ENCODE data around the gene CHPF. TPM values are rescaled to one million over a fixed set of nuclear protein-coding genes. Genes with fewer than 3 reads are reported as not detected.
A peak's percentile ranks its signal among the peaks of the same experiment; 100 is the strongest.

Gene CHPF
- total RNA-seq (100 to 1,000 TPM in 2 of 4 donors, 10 to 100 TPM in 2; 92.6 to 145 (median 101) TPM), polyA plus RNA-seq (115 TPM)
- long read RNA-seq, donor 1, transcript CHPF-201 (4 exons, 3,013 nt): major isoform, 220 of 506 reads
- long read RNA-seq, donor 1, partial matches to known transcripts: 265 of 506 reads
- long read RNA-seq, donor 1, other reads (novel, unspliced or antisense): 17 of 506 reads
- long read RNA-seq, donor 2, transcript CHPF-201 (4 exons, 3,013 nt): major isoform, 175 of 305 reads
- long read RNA-seq, donor 2, transcript CHPF-202 (2 exons, 1,079 nt): minor isoform, 5 of 305 reads
- long read RNA-seq, donor 2, partial matches to known transcripts: 99 of 305 reads
- long read RNA-seq, donor 2, other reads (novel, unspliced or antisense): 25 of 305 reads
- long read RNA-seq, donor 3, transcript CHPF-201 (4 exons, 3,013 nt): major isoform, 129 of 282 reads
- long read RNA-seq, donor 3, transcript CHPF-202 (2 exons, 1,079 nt): minor isoform, 6 of 282 reads
- long read RNA-seq, donor 3, partial matches to known transcripts: 146 of 282 reads
- long read RNA-seq, donor 3, other reads (novel, unspliced or antisense): 1 of 282 reads
- long read RNA-seq, donor 4, transcript CHPF-201 (4 exons, 3,013 nt): major isoform, 179 of 349 reads
- long read RNA-seq, donor 4, partial matches to known transcripts: 156 of 349 reads
- long read RNA-seq, donor 4, other reads (novel, unspliced or antisense): 11 of 349 reads

DNA sequence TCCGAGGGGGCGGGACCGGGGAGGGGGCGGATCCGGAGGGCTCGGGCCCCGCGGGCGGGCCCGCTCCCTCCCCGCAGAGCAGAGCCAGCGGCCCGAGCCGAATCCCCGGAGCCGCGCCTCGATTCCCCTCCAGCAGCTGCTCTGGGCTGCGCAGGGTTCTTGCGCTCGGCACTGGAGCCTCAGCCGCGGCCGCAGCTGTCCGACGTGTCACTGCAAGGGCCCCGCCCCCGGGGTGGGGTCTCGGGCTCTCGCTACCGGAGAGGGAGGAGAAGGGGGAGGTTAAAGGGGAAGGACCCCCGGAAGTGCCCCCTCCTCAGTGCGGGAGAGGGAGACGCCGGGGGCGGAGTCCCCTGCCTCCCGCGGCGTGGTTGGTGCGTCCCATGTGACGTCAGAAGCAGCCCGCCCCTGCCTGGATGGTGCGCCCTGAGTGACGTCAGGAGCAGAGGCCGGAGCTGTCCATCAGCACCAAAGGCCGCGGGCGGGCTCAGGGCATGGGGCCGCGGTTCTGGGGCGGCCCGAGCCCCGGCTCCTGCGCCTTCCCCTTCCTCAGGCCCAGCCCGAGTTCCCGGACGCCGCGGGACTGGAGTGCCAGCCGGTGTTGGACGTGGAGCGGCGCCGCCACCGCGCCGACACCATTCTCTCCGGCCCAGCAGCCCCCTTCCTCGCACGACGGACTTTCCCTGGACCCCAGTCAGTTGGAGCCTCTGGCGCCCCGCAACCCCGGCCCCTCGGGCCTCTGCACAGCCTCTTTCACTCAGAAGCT, at the start of gene CHPF, which contains the start of gene TMEM198:
Gene CHPF (minus strand): TSS at position 214 of the 763 bp plus-strand sequence. CDS start 271 bp downstream, outside the sequence.
Gene TMEM198 (plus strand): TSS at position 433 of the 763 bp plus-strand sequence. CDS start 700 bp downstream, outside the sequence.
- ATAC-seq: peak; percentile 93 to 95
- WGBS: under 1% methylated on average over 74 of the region's 75 CpGs
- H3K4me1 ChIP-seq (ENCODE audit: control insufficient read depth, insufficient read depth, low read length): no peaks in the 10 kb centered on the region
- intact Hi-C loops (cut with DNase I): loop anchor here in 3 of 4 donors (5.0 to 10.0 kb wide), 3 partner anchors 99 to 151 kb away; no protein-coding TSS in a partner anchor
- no peaks in the 10 kb centered on the region for H3K27me3 ChIP-seq (ENCODE audit: control insufficient read depth, insufficient read depth)
- peak within 1 kb of the TSS; percentile 81 for H3K4me3 ChIP-seq (ENCODE audit: low read length)
- no peaks in the 10 kb centered on the region for H3K9me3 ChIP-seq (ENCODE audit: control insufficient read depth, low read length)
- peak; percentile 99 to 100 (median 99) for DNase-seq
- peak within 1 kb of the TSS; percentile 71 for H3K27ac ChIP-seq (ENCODE audit: low read length)

DNA sequence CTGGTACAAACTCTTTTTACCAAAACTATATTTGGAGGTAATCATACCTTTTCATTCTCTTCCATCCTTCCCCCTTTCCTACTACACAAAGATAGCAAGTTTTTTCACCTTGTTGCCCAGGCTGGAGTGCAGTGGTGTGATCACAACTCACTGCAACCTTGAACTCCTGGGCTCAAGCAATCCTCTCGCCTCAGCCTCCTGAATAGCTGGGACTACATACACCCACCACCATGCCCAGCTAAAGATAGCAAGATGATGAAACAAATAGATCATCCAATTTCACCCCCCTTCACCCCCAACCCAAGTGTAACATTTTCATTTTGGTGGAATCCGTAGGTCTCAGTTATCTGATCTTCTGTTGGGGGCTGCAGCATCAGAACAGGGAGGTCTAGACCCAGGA, 49.5 kb upstream of the CHPF start:
- DNase-seq: no peak
- H3K9me3 ChIP-seq (ENCODE audit: control insufficient read depth, low read length): no peaks in the 10 kb centered on the region
- H3K27me3 ChIP-seq (ENCODE audit: control insufficient read depth, insufficient read depth): no peaks in the 10 kb centered on the region
- 84% methylated on average over 2 of the region's 2 CpGs for WGBS
- H3K4me3 ChIP-seq (ENCODE audit: low read length): no peak overlapping the region
- no peaks in the 10 kb centered on the region for H3K4me1 ChIP-seq (ENCODE audit: control insufficient read depth, insufficient read depth, low read length)
- intact Hi-C loops (cut with DNase I): loop anchor here in 1 of 4 donors (2.0 kb wide), 1 partner anchor 18 kb away; no protein-coding TSS in a partner anchor
- no peak for ATAC-seq
- H3K27ac ChIP-seq (ENCODE audit: low read length): peak overlapping the region; percentile 17

- DNase-seq (no peak), ATAC-seq (no peak)
- Histone ChIP-seq H3K27me3 (ENCODE audit: control insufficient read depth, insufficient read depth) (no peaks in the 10 kb centered on the region), H3K4me1 (ENCODE audit: control insufficient read depth, insufficient read depth, low read length) (no peaks in the 10 kb centered on the region), H3K9me3 (ENCODE audit: control insufficient read depth, low read length) (no peaks in the 10 kb centered on the region), H3K27ac (ENCODE audit: low read length) (peak overlapping the region; percentile 17), H3K4me3 (ENCODE audit: low read length) (no peak overlapping the region)
- 73% methylated on average over 6 of the region's 6 CpGs for WGBS
- intact Hi-C loops (cut with DNase I): loop anchor here in 1 of 4 donors (2.0 kb wide), 1 partner anchor 18 kb away; no protein-coding TSS in a partner anchor
Measured at GRCh38 chr2:219592736-219593135, 49.1 kb upstream of the CHPF start.

- WGBS: 66% methylated on average over 4 of the region's 4 CpGs
- intact Hi-C loops (cut with DNase I): no loop called here
- no peak for DNase-seq
- Histone ChIP-seq H3K4me1 (ENCODE audit: control insufficient read depth, insufficient read depth, low read length) (no peaks in the 10 kb centered on the region), H3K27ac (ENCODE audit: low read length) (no peak overlapping the region), H3K9me3 (ENCODE audit: control insufficient read depth, low read length) (no peaks in the 10 kb centered on the region), H3K27me3 (ENCODE audit: control insufficient read depth, insufficient read depth) (no peaks in the 10 kb centered on the region), H3K4me3 (ENCODE audit: low read length) (no peak overlapping the region)
- ATAC-seq: no peak
Measured at GRCh38 chr2:219591091-219591490, 47.5 kb upstream of the CHPF start.

GRCh38 chr2:219581346-219581745, 37.7 kb upstream of the CHPF start:
- ATAC-seq: no peak
- Histone ChIP-seq H3K4me1 (ENCODE audit: control insufficient read depth, insufficient read depth, low read length) (no peaks in the 10 kb centered on the region), H3K4me3 (ENCODE audit: low read length) (no peak overlapping the region), H3K27ac (ENCODE audit: low read length) (no peak overlapping the region), H3K9me3 (ENCODE audit: control insufficient read depth, low read length) (no peaks in the 10 kb centered on the region), H3K27me3 (ENCODE audit: control insufficient read depth, insufficient read depth) (no peaks in the 10 kb centered on the region)
- DNase-seq: no peak
- WGBS: 81% methylated on average over 2 of the region's 2 CpGs
- intact Hi-C loops (cut with DNase I): no loop called here

GRCh38 chr2:219578811-219579613, 35.4 kb upstream of the CHPF start:
- WGBS: 71% methylated on average over 8 of the region's 8 CpGs
- H3K27me3 ChIP-seq (ENCODE audit: control insufficient read depth, insufficient read depth): no peaks in the 10 kb centered on the region
- no peak for ATAC-seq
- H3K4me1 ChIP-seq (ENCODE audit: control insufficient read depth, insufficient read depth, low read length): peaks cover 1% of the 10 kb centered on the region
- no peak overlapping the region for H3K4me3 ChIP-seq (ENCODE audit: low read length)
- H3K9me3 ChIP-seq (ENCODE audit: control insufficient read depth, low read length): no peaks in the 10 kb centered on the region
- intact Hi-C loops (cut with DNase I): no loop called here
- H3K27ac ChIP-seq (ENCODE audit: low read length): no peak overlapping the region
- DNase-seq: no peak

GRCh38 chr2:219576505-219577388, 33.1 kb upstream of the CHPF start:
- Histone ChIP-seq H3K27me3 (ENCODE audit: control insufficient read depth, insufficient read depth) (no peaks in the 10 kb centered on the region), H3K9me3 (ENCODE audit: control insufficient read depth, low read length) (no peaks in the 10 kb centered on the region), H3K27ac (ENCODE audit: low read length) (no peak overlapping the region), H3K4me1 (ENCODE audit: control insufficient read depth, insufficient read depth, low read length) (peaks cover 1% of the 10 kb centered on the region), H3K4me3 (ENCODE audit: low read length) (no peak overlapping the region)
- 20% methylated on average over 15 of the region's 15 CpGs for WGBS
- ATAC-seq (no peak), DNase-seq (peak in 1 of 3 donors; percentile 70)
- intact Hi-C loops (cut with DNase I): no loop called here

DNA sequence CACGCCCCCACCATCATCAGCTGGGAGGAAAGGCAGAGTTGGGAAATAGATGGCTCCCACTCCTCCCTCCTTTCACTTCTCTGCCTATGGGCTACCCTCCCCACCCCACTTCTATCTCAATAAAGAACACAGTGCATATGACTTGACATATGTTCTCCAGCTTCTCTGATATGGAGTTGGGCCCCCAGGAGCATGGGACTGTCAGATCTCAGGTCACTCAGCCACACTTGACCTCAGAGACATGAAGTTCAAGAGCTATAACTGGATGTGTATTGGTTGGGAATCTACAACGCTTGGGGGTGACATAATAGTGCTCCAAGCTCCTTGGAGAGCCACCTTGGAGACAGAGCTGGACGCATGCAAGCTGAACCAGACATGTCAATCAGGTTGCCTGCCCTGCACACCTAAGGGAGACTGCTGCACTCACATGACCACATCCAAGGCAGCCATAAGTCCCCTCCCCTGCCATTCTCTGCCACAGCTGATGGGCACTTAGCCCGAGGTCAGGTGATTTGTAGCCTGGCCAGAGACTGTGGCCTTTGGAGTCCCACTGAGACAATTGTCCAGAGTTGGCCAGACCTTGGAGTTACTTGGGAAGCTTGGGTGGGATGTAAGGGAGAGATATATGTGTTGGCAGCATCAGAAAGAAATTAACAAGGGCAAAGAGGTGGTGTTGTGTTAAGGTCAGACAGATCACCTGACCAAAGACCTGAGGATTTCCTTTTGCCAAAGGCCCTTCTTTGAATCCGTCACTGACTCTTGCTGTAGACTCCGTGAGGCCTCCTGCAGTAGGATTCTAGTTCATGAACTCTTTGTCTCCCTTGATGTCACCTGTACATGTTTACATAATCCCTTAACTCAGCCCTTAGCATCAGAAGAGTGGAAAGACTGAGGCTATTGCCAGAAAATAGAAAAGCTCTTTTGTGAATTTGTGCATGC, 32.2 kb upstream of the CHPF start:
- Histone ChIP-seq H3K4me3 (ENCODE audit: low read length) (no peak overlapping the region), H3K9me3 (ENCODE audit: control insufficient read depth, low read length) (no peaks in the 10 kb centered on the region), H3K27ac (ENCODE audit: low read length) (no peak overlapping the region), H3K4me1 (ENCODE audit: control insufficient read depth, insufficient read depth, low read length) (peaks cover 1% of the 10 kb centered on the region), H3K27me3 (ENCODE audit: control insufficient read depth, insufficient read depth) (no peaks in the 10 kb centered on the region)
- 83% methylated on average over 6 of the region's 6 CpGs for WGBS
- intact Hi-C loops (cut with DNase I): loop anchor here in 1 of 4 donors (2.0 kb wide), 1 partner anchor 17 kb away; no protein-coding TSS in a partner anchor
- no peak for ATAC-seq
- DNase-seq: peak in 1 of 3 donors; percentile 50
